MM.1S (cell line): Measurements from ENCODE around the gene CLIC4.
A peak's percentile ranks its signal among the peaks of the same experiment; 100 is the strongest.

Experiments
- CTCF ChIP-seq: fragments of 300-600 bp; sonication (generic); IDR thresholded peaks from 2 replicates; pipeline ENCODE4 v1.5.1; 2016; ENCODE audit warnings: antibody characterized with exemption, low read length, mixed read lengths
- EZH2 ChIP-seq: fragments of 300-600 bp; sonication (generic); optimal IDR thresholded peaks from 2 replicates; pipeline ENCODE3; 2017; ENCODE audit warnings: low read depth, mild to moderate bottlenecking, antibody characterized with exemption, low read length, mixed read lengths
- EZH2phosphoT487 ChIP-seq: fragments of 300-600 bp; sonication (generic); IDR thresholded peaks from 2 replicates; pipeline ENCODE4 v1.6.1; 2018; ENCODE audit warnings: antibody characterized with exemption, low read length

GRCh38 chr1:24849672-24850295, 104.5 kb downstream of the CLIC4 start:
- 0 out of 2 replicates have a peak, but pooled peaks have one; percentile 8 for TF ChIP-seq CTCF
- no peak for TF ChIP-seq EZH2
- TF ChIP-seq EZH2phosphoT487: no peak
